Measurements from ENCODE around the gene PITPNC1. TPM values are rescaled to one million over a fixed set of nuclear protein-coding genes. Genes with fewer than 3 reads are reported as not detected.
A peak's percentile ranks its signal among the peaks of the same experiment; 100 is the strongest.

The PITPNC1 gene
- total and polyA plus RNA-seq, 2 of the 13 experiments (the other 11 are each of a cell fraction or from before 2014, with no cell fraction given): 4.1 to 5.7 TPM

- TF ChIP-seq ATAD3A (CRISPR knock-in tag; IDR thresholded peaks at IDR 0.05): 0 out of 2 replicates have a peak, but pooled peaks have one; percentile 64
- peak; percentile 74 for TF ChIP-seq TFE3 (CRISPR knock-in tag; IDR thresholded peaks at IDR 0.05)
- TF ChIP-seq RFX5 (IDR thresholded peaks at IDR 0.05; ENCODE audit: low read depth, low read length): no peak
- TF ChIP-seq MEIS1 (CRISPR knock-in tag; IDR thresholded peaks at IDR 0.05; ENCODE audit: borderline replicate concordance): peak; percentile 64; the same call in 1 of the 2 replicates
- peak; percentile 64; the same call in 1 of the 2 replicates for TF ChIP-seq ZFYVE20 (CRISPR knock-in tag; IDR thresholded peaks at IDR 0.05; ENCODE audit: borderline replicate concordance, low read depth)
- peak; percentile 94 for TF ChIP-seq ZSCAN21 (CRISPR knock-in tag; IDR thresholded peaks at IDR 0.05; ENCODE audit: borderline replicate concordance)
- TF ChIP-seq NFE2 (CRISPR knock-in tag; IDR thresholded peaks at IDR 0.05): peak; percentile 60; the same call in 1 of the 2 replicates
- peak; percentile 57; the same call in 1 of the 2 replicates for TF ChIP-seq BRF2 (CRISPR knock-in tag; IDR thresholded peaks at IDR 0.05)
- peak; percentile 91; the same call in 1 of the 2 replicates for TF ChIP-seq SMYD3 (CRISPR knock-in tag; IDR thresholded peaks at IDR 0.05)
- TF ChIP-seq SSRP1 (CRISPR knock-in tag; IDR thresholded peaks at IDR 0.05): no peak
- TF ChIP-seq ZNF33B (CRISPR knock-in tag; IDR thresholded peaks at IDR 0.05): peak; percentile 91
- TF ChIP-seq KLF9 (CRISPR knock-in tag; IDR thresholded peaks at IDR 0.05; ENCODE audit: low read depth): no peak
- TF ChIP-seq ZNF207 (IDR thresholded peaks at IDR 0.05; ENCODE audit: borderline replicate concordance): no peak
- TF ChIP-seq ZNF616 (CRISPR knock-in tag; IDR thresholded peaks at IDR 0.05; ENCODE audit: low read depth): peak; percentile 96; the same call in 1 of the 2 replicates
- TF ChIP-seq RFXAP (CRISPR knock-in tag; IDR thresholded peaks at IDR 0.05; ENCODE audit: borderline replicate concordance): peak; percentile 55
- TF ChIP-seq AHR (CRISPR knock-in tag; IDR thresholded peaks at IDR 0.05): peak; percentile 98; the same call in 1 of the 2 replicates
- TF ChIP-seq NFYC (CRISPR knock-in tag; IDR thresholded peaks at IDR 0.05): no peak
- no peak for TF ChIP-seq SMC3 (IDR thresholded peaks at IDR 0.05; ENCODE audit: low read length)
- peak; percentile 99 for TF ChIP-seq ZNF883 (CRISPR knock-in tag; IDR thresholded peaks at IDR 0.05; ENCODE audit: not compliant biosample characterization)
- TF ChIP-seq PAF1 (CRISPR knock-in tag; IDR thresholded peaks at IDR 0.05): no peak
- TF ChIP-seq SKI (IDR thresholded peaks at IDR 0.05; ENCODE audit: partially characterized antibody): peak; percentile 57
- TF ChIP-seq BATF2 (CRISPR knock-in tag; IDR thresholded peaks at IDR 0.05): peak; percentile 81; the same call in 1 of the 2 replicates
- peak; percentile 70 for TF ChIP-seq ZNF639 (CRISPR knock-in tag; conservative IDR thresholded peaks at IDR 0.05)
- TF ChIP-seq NFE2L1 (CRISPR knock-in tag; IDR thresholded peaks at IDR 0.05; ENCODE audit: borderline replicate concordance): peak; percentile 99
- no peak for TF ChIP-seq ZNF746 (CRISPR knock-in tag; IDR thresholded peaks at IDR 0.05)
Measured at GRCh38 chr17:67366193-67367157, 10.6 kb upstream of the PITPNC1 start, which contains the start of gene PSMD12 (continued).
